Endothelial cell of umbilical vein (primary cell): ENCODE results near the gene CUL2. TPM values are rescaled to one million over a fixed set of nuclear protein-coding genes. Genes with fewer than 3 reads are reported as not detected.

ENCODE experiments used
- BruUV-seq: library from RNA; stranded (reverse); fragments of 400-500 nt; replicated peaks from 2 replicates; lab custom pipeline; 2021; lab: Mats Ljungman, UMichigan
- CTCF ChIA-PET: fragments of 300-600, 350-600 bp; sonication (Branson Sonifier 250); formaldehyde crosslinking; loops from one replicate; lab custom pipeline; 2021; ENCODE audit warnings: antibody characterized with exemption, inconsistent platforms; lab: Charles Lee
- POLR2A ChIA-PET: fragments of 300-600, 350-600 bp; sonication (Branson Sonifier 250); formaldehyde crosslinking; loops from one replicate; lab custom pipeline; 2021; ENCODE audit warnings: antibody characterized with exemption, inconsistent platforms; lab: Charles Lee
- DNase-seq: peaks from one replicate; pipeline ENCODE4 v3.0.0-alpha.2; 2011; ENCODE audit warnings: low read depth, low spot score
- FAIRE-seq: peaks from 2 replicates; lab custom pipeline; 2011; peaks lifted over from hg19 to GRCh38; lab: Jason Lieb, UNC
- H2AFZ ChIP-seq: 2 replicates; pipeline ENCODE4 v1.6.0; 2012; ENCODE audit warnings: low read depth, low read length, control low read depth, inconsistent platforms
- H3K27ac ChIP-seq: 2 replicates; pipeline ENCODE4 v1.5.1; 2011; ENCODE audit warnings: low read depth, mild to moderate bottlenecking, control low read depth, low read length, moderate library complexity; ENCODE audit not compliant: insufficient read depth
- H3K27me3 ChIP-seq, 2 experiments: 2 replicates each; pipeline versions ENCODE4 v1.6.0 to v1.6.1; 2011; ENCODE audit warnings: low read length in 2 of 2, mixed read lengths in 1 of 2; ENCODE audit not compliant: control insufficient read depth in 2 of 2, insufficient read depth in 2 of 2
- H3K36me3 ChIP-seq, 2 experiments: 2 replicates in 1 of 2; 3 replicates in 1 of 2; pipeline ENCODE4 v1.5.1; 2011; ENCODE audit warnings: low read length in 2 of 2, mild to moderate bottlenecking in 1 of 2, moderate library complexity in 1 of 2; ENCODE audit not compliant: control insufficient read depth in 2 of 2, insufficient read depth in 2 of 2; ENCODE audit errors: extremely low read depth in 1 of 2
- H3K4me1 ChIP-seq: 3 replicates; pipeline ENCODE4 v1.5.1; 2011; ENCODE audit warnings: mild to moderate bottlenecking, low read length; ENCODE audit not compliant: control insufficient read depth, insufficient read depth; ENCODE audit errors: extremely low read depth
- H3K4me2 ChIP-seq: 2 replicates; pipeline ENCODE4 v1.6.1; 2011; ENCODE audit warnings: low read length, control low read depth, mixed read lengths; ENCODE audit not compliant: insufficient read depth
- H3K4me3 ChIP-seq, 3 experiments: fragments of 200-600 bp in 1 of 3; sonication (generic), shearing (Covaris generic) in 1 of 3; replicated peaks in 1 of 3; 2 replicates each; pipeline ENCODE4 v1.5.1; 2011 to 2016; ENCODE audit warnings: control low read depth in 3 of 3, low read length in 3 of 3, mild to moderate bottlenecking in 2 of 3, inconsistent platforms in 1 of 3, low read depth in 1 of 3, moderate library complexity in 1 of 3; ENCODE audit not compliant: insufficient read depth in 1 of 3
- H3K79me2 ChIP-seq: 2 replicates; pipeline ENCODE4 v1.6.0; 2012; ENCODE audit warnings: low read length, inconsistent platforms; ENCODE audit not compliant: control insufficient read depth, insufficient read depth
- H3K9ac ChIP-seq: replicated peaks from 2 replicates; pipeline ENCODE3; 2011; ENCODE audit warnings: low read length, control low read depth; ENCODE audit not compliant: insufficient read depth; ENCODE audit errors: extremely low read depth
- H3K9me1 ChIP-seq: replicated peaks from 3 replicates; pipeline ENCODE4 v1.6.0; 2011; ENCODE audit warnings: mild to moderate bottlenecking, low read length; ENCODE audit not compliant: control insufficient read depth, insufficient read depth; ENCODE audit errors: extremely low read depth
- H3K9me3 ChIP-seq: replicated peaks from 2 replicates; pipeline ENCODE4 v1.5.1; 2012; ENCODE audit warnings: low read length, inconsistent platforms; ENCODE audit not compliant: control insufficient read depth, insufficient read depth
- H4K20me1 ChIP-seq: replicated peaks from 2 replicates; pipeline ENCODE3; 2011; ENCODE audit warnings: mild to moderate bottlenecking, low read length; ENCODE audit not compliant: control insufficient read depth, insufficient read depth; ENCODE audit errors: extremely low read depth
- EZH2 ChIP-seq: IDR thresholded peaks from 2 replicates; pipeline ENCODE4 v1.6.1; 2012; ENCODE audit warnings: borderline replicate concordance, low read depth, mild to moderate bottlenecking, moderate library complexity, low read length, inconsistent platforms; ENCODE audit not compliant: severe bottlenecking
- FOS ChIP-seq: IDR thresholded peaks from 2 replicates; pipeline ENCODE4 v1.6.1; 2011; ENCODE audit warnings: mild to moderate bottlenecking, low read length, moderate library complexity, borderline replicate concordance; ENCODE audit not compliant: insufficient read depth
- GATA2 ChIP-seq: IDR thresholded peaks from 2 replicates; pipeline ENCODE4 v1.7.0; 2011; ENCODE audit warnings: low read depth, mild to moderate bottlenecking, moderate library complexity, mixed read lengths, low read length; ENCODE audit not compliant: insufficient read length, insufficient read depth
- JUN ChIP-seq: IDR thresholded peaks from 2 replicates; pipeline ENCODE4 v1.6.1; 2011; ENCODE audit warnings: borderline replicate concordance, low read depth; ENCODE audit not compliant: insufficient read length, insufficient read depth
- MYC ChIP-seq: IDR thresholded peaks from one replicate; pipeline ENCODE4 v1.6.1; 2011; ENCODE audit warnings: mild to moderate bottlenecking, low read depth, low read length
- POLR2A ChIP-seq: IDR thresholded peaks from 2 replicates; pipeline ENCODE4 v1.6.1; 2012; ENCODE audit warnings: low read depth, mild to moderate bottlenecking, control low read depth, low read length
- POLR2AphosphoS5 ChIP-seq: IDR thresholded peaks from 2 replicates; pipeline ENCODE4 v1.6.1; 2012; ENCODE audit warnings: low read depth, mild to moderate bottlenecking, control low read depth, low read length, moderate library complexity; ENCODE audit not compliant: insufficient read depth
- dilution Hi-C: fragments of 300-500 bp; cut with MboI; formaldehyde crosslinking; loops from one replicate; pipeline ENCODE4 v1.15.0; 2019; ENCODE audit warnings: low sequenced_read_pairs; ENCODE audit not compliant: extremely low pct_ligation_motif_present
- intact Hi-C: fragments of 100-400 bp; cut with micrococcal nuclease; formaldehyde crosslinking; loops from one replicate; pipeline ENCODE4 v1.10.0; 2022
- polyA plus RNA-seq, 4 experiments: library from polyadenylated mRNA; depleted of rRNA in 3 of 4; stranded (reverse) in 3 of 4; unstranded in 1 of 4; fragments of >200 nt; gene quantifications; 2 replicates each; pipeline versions ENCODE4 v1.2.1 to v1.2.3, GENCODE V29; 2011 to 2012; ENCODE audit warnings: missing spikeins in 1 of 4
- total RNA-seq: library from RNA; stranded (reverse); gene quantifications from 2 replicates; pipeline ENCODE4 v1.2.3, GENCODE V29; 2021
- TF ChIP-seq, protein P1 (sequence below), 2 donors: IDR thresholded peaks; 1 replicate in 1 of 2; 2 replicates in 1 of 2; pipeline ENCODE4 v1.5.1; 2011; ENCODE audit warnings: low read length in 2 of 2, mild to moderate bottlenecking in 2 of 2, moderate library complexity in 2 of 2, control low read depth in 1 of 2, inconsistent platforms in 1 of 2, low read depth in 1 of 2; ENCODE audit not compliant: insufficient read depth in 1 of 2; ENCODE audit errors: extremely low read depth in 1 of 2
- TF ChIP-seq, protein P2 (sequence below): IDR thresholded peaks from 2 replicates; pipeline ENCODE4 v1.6.1; 2011; ENCODE audit not compliant: insufficient read depth, insufficient read length

CUL2 gene
- total and polyA plus RNA-seq, 2 donors (not counting 3 experiments of a cell fraction or from before 2014, with no cell fraction given): 11.6 to 45.3 TPM

DNA sequence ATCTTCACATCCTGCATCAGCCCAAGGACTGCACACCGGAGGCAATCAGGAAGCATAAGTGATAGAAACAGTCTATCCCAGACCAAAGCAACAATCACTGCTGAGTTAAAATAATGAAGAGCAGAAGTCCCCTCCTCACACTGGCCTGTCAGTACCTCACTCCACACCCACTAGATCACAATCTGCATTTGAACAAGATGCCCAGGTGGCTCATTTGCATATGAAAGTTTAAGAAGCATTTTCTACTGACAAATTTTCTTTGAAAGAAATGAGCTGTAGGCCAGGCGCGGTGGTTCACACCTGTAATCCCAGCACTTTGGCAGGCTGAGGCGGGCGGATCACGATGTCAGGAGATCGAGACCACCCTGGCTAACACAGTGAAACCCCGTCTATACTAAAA, 77.4 kb downstream of the CUL2 start:
- Histone ChIP-seq H2AFZ (no peak overlapping the region), H3K27me3 (no peaks in the 10 kb centered on the region), H3K4me2 (no peak overlapping the region), H3K9me1 (no peaks in the 10 kb centered on the region), H3K9me3 (no peaks in the 10 kb centered on the region), H3K27ac (no peak overlapping the region), H3K9ac (no peak overlapping the region), H3K4me1 (no peaks in the 10 kb centered on the region), H3K4me3 (no peak overlapping the region), H3K79me2 (no peaks in the 10 kb centered on the region), H3K36me3 (peaks cover 3 to 12% of the 10 kb centered on the region in 2 experiments), H4K20me1 (no peaks in the 10 kb centered on the region)
- ChIA-PET POLR2A (no interaction called here), CTCF (interaction anchor here (3.5 kb wide), 1 partner anchor 18 kb away, joined by 17 read pairs; no protein-coding TSS in a partner anchor)
- intact Hi-C loops (no loop called here), dilution Hi-C loops (no loop called here)
- no TSS peak for BruUV-seq
- no peak for FAIRE-seq
- TF ChIP-seq, protein P1, sequence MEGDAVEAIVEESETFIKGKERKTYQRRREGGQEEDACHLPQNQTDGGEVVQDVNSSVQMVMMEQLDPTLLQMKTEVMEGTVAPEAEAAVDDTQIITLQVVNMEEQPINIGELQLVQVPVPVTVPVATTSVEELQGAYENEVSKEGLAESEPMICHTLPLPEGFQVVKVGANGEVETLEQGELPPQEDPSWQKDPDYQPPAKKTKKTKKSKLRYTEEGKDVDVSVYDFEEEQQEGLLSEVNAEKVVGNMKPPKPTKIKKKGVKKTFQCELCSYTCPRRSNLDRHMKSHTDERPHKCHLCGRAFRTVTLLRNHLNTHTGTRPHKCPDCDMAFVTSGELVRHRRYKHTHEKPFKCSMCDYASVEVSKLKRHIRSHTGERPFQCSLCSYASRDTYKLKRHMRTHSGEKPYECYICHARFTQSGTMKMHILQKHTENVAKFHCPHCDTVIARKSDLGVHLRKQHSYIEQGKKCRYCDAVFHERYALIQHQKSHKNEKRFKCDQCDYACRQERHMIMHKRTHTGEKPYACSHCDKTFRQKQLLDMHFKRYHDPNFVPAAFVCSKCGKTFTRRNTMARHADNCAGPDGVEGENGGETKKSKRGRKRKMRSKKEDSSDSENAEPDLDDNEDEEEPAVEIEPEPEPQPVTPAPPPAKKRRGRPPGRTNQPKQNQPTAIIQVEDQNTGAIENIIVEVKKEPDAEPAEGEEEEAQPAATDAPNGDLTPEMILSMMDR (IDR thresholded peaks at IDR 0.05; ENCODE audit: extremely low read depth in 1 of 2, insufficient read depth in 1 of 2, low read depth in 1 of 2, low read length in 2 of 2): no peak
- TF ChIP-seq POLR2A: no peak
- no peak for TF ChIP-seq GATA2
- TF ChIP-seq JUN: no peak
- TF ChIP-seq POLR2AphosphoS5: no peak
- TF ChIP-seq EZH2: no peak
- no peak for TF ChIP-seq MYC
- TF ChIP-seq FOS: no peak
- TF ChIP-seq, protein P2, sequence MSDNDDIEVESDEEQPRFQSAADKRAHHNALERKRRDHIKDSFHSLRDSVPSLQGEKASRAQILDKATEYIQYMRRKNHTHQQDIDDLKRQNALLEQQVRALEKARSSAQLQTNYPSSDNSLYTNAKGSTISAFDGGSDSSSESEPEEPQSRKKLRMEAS: no peak
- no peak for DNase-seq
